ENCODE measurements around the gene CDR2L. TPM values are rescaled to one million over a fixed set of nuclear protein-coding genes. Genes with fewer than 3 reads are reported as not detected.

CDR2L gene
- total RNA-seq, result 1 to 10 TPM; 1.3 to 3.6 (median 2.6) TPM

DNA sequence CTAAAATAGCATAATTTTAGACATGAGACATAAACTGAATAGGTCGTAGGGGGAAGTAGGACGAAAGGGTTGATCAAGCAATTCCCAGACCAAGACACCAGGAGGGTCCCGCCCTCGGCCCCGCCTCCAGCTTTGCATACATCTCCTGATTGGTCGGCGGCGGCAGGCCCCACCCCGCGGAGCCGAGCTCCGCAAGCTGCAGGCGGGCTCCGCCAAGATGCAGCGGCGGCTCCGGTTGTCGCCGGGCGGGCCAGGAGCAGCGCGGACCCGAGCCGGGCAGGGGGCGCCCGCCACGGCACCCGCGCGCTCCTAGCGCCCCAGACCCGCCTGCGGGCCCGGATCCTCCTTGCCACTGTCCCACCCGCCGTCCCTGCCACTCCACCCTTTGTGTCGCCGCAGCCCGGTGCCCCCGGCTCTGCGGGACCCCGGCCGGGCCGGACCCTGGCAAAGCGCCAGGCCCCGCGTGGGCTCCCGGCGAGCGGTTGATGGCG lies at the start of gene CDR2L:
Gene CDR2L, plus strand, starts transcription at position 215 of the 491 bp plus-strand sequence. CDS start 412 bp downstream, outside the sequence.
- in situ Hi-C loops (cut with MboI; ENCODE audit: low sequenced_read_pairs in 4 of 4), result no loop called here
- H3K4me1 ChIP-seq, result peaks cover 11 to 21% of the 10 kb centered on the region in 2 donors
- H3K27me3 ChIP-seq, result peaks cover 0 to 9% (median 8%) of the 10 kb centered on the region in 3 donors
- H3K27ac ChIP-seq, result peak within 1 kb of the TSS; percentile 82 to 86 (median 84)
- H3K9me3 ChIP-seq, result no peaks in the 10 kb centered on the region
- peak; percentile 92 for DNase-seq
- no peaks in the 10 kb centered on the region for H3K36me3 ChIP-seq
- TF ChIP-seq CTCF (IDR thresholded peaks at IDR 0.05 in 4 of 5, conservative IDR thresholded peaks at IDR 0.05 in 1 of 5) (no peak), POLR2A (IDR thresholded peaks at IDR 0.05) (peak; percentile 82 to 87)
- intact Hi-C loops (cut with DNase I; ENCODE audit: low total_unique reads), result loop anchor here (1.0 to 2.0 kb wide), 2 partner anchors 26 to 45 kb away; no protein-coding TSS in a partner anchor
- H3K4me3 ChIP-seq, result peak within 1 kb of the TSS; percentile 63 to 87 (median 70)
- peak; percentile 89 to 90 for ATAC-seq

- intact Hi-C loops (cut with DNase I; ENCODE audit: low total_unique reads), result no loop called here
- TF ChIP-seq CTCF (IDR thresholded peaks at IDR 0.05 in 4 of 5, conservative IDR thresholded peaks at IDR 0.05 in 1 of 5) (no peak), POLR2A (IDR thresholded peaks at IDR 0.05) (no peak)
- no peak overlapping the region for H3K4me3 ChIP-seq
- no peaks in the 10 kb centered on the region for H3K36me3 ChIP-seq
- H3K9me3 ChIP-seq, result no peaks in the 10 kb centered on the region
- no peaks in the 10 kb centered on the region for H3K4me1 ChIP-seq
- H3K27ac ChIP-seq, result no peak overlapping the region
- DNase-seq (no peak), ATAC-seq (no peak)
- peaks cover 41 to 47% (median 45%) of the 10 kb centered on the region in 3 donors for H3K27me3 ChIP-seq
- in situ Hi-C loops (cut with MboI; ENCODE audit: low sequenced_read_pairs in 4 of 4), result no loop called here
These were observed 49.1 kb upstream of the CDR2L start for GRCh38 chr17:74938194-74938950.

DNA sequence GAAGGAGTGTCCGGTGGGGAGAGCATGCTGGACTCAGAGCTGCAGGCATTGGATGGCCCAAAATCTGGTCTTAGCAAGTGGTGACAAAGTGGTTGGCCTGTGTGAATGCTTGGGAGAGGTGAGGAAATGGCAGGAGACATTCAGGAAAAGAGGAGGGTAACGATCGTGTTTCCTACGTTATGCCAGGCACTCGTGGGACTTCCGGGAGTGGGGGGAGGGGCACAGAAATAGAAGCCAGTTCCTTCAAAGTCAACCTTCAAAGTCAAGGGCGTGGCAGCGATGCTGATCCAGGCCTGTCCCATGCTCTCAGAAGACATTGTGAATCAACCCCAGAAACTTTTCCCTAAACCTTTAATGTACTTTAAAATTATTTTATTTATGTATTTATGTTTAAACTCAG lies 47.9 kb upstream of the CDR2L start:
- Histone ChIP-seq H3K4me3 (no peak overlapping the region), H3K4me1 (no peaks in the 10 kb centered on the region), H3K27ac (no peak overlapping the region), H3K36me3 (no peaks in the 10 kb centered on the region), H3K9me3 (no peaks in the 10 kb centered on the region), H3K27me3 (peaks cover 36 to 46% (median 45%) of the 10 kb centered on the region in 3 donors)
- TF ChIP-seq POLR2A (IDR thresholded peaks at IDR 0.05) (no peak), CTCF (IDR thresholded peaks at IDR 0.05 in 4 of 5, conservative IDR thresholded peaks at IDR 0.05 in 1 of 5) (no peak)
- DNase-seq (no peak), ATAC-seq (no peak)
- intact Hi-C loops (cut with DNase I; ENCODE audit: low total_unique reads) (no loop called here), in situ Hi-C loops (cut with MboI; ENCODE audit: low sequenced_read_pairs in 4 of 4) (no loop called here)

- in situ Hi-C loops (cut with MboI; ENCODE audit: low sequenced_read_pairs in 4 of 4) (no loop called here), intact Hi-C loops (cut with DNase I; ENCODE audit: low total_unique reads) (no loop called here)
- H3K27ac ChIP-seq, result no peak overlapping the region
- H3K4me3 ChIP-seq, result no peak overlapping the region
- ATAC-seq (no peak), DNase-seq (no peak)
- no peaks in the 10 kb centered on the region for H3K4me1 ChIP-seq
- H3K9me3 ChIP-seq, result no peaks in the 10 kb centered on the region
- peaks cover 22 to 33% (median 29%) of the 10 kb centered on the region in 3 donors for H3K27me3 ChIP-seq
- no peak for TF ChIP-seq POLR2A (IDR thresholded peaks at IDR 0.05)
- TF ChIP-seq CTCF (IDR thresholded peaks at IDR 0.05 in 4 of 5, conservative IDR thresholded peaks at IDR 0.05 in 1 of 5), result no peak
- H3K36me3 ChIP-seq, result no peaks in the 10 kb centered on the region
These were observed 46.2 kb upstream of the CDR2L start for GRCh38 chr17:74941128-74941725.

Data from gastrocnemius medialis (tissue), 4 donors.